Type B pancreatic cell (in vitro differentiated cells): ENCODE results near the gene SLC25A41. TPM values are rescaled to one million over a fixed set of nuclear protein-coding genes. Genes with fewer than 3 reads are reported as not detected.

ENCODE experiments used
- DNase-seq: peaks from one replicate; pipeline ENCODE4 v3.0.0; 2021; ENCODE audit warnings: mixed read lengths; ENCODE audit not compliant: unreplicated experiment; ENCODE audit errors: extremely low spot score
- H3K27ac Mint-ChIP-seq: 2 replicates; pipeline ENCODE4 v1.8.0; 2021; ENCODE audit warnings: mild to moderate bottlenecking, mixed read lengths
- H3K27me3 Mint-ChIP-seq: 2 replicates; pipeline ENCODE4 v1.8.0; 2021; ENCODE audit warnings: mixed read lengths
- H3K36me3 Mint-ChIP-seq: 2 replicates; pipeline ENCODE4 v1.8.0; 2021; ENCODE audit warnings: mixed read lengths
- H3K4me1 Mint-ChIP-seq: one replicate; pipeline ENCODE4 v1.8.0; 2021; ENCODE audit warnings: mixed read lengths; ENCODE audit not compliant: unreplicated experiment
- H3K4me3 Mint-ChIP-seq: 2 replicates; pipeline ENCODE4 v1.8.0; 2021; ENCODE audit warnings: mild to moderate bottlenecking, mixed read lengths
- H3K9me3 Mint-ChIP-seq: 2 replicates; pipeline ENCODE4 v1.8.0; 2021; ENCODE audit warnings: mixed read lengths
- total RNA-seq: library from RNA; stranded (reverse); gene quantifications from 2 replicates; pipeline ENCODE4 v1.2.1, GENCODE V29; 2021; ENCODE audit warnings: low replicate concordance
- TF ChIP-seq, protein P1 (sequence below): fragments of 200-600 bp; sonication (generic); conservative IDR thresholded peaks from 2 replicates; pipeline ENCODE4 v1.5.0; 2021; ENCODE audit warnings: antibody characterized with exemption, mild to moderate bottlenecking

Gene SLC25A41
- total RNA-seq, 1 donor from 2014 or later: 1.0 TPM

DNA sequence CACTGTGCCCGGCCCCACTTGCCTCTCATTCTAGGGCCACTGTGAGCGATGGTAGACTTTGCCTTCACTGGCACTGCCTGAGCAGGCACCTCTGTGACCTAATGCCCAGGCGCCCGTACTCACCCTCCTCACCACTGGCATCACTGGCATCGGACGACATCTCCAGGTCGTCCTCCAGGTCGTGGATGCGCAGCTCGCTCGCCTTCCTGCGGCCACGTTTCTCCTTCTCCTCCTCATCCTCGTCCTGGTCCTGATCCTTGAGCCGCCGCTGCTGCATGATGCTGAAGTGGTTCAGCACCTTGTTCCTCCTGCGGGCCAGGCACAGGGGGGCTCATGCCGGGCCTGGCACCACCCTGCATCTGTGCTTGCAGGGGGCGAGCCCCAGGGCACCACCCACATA, 50.4 kb downstream of the SLC25A41 start:
- TF ChIP-seq, protein P1, sequence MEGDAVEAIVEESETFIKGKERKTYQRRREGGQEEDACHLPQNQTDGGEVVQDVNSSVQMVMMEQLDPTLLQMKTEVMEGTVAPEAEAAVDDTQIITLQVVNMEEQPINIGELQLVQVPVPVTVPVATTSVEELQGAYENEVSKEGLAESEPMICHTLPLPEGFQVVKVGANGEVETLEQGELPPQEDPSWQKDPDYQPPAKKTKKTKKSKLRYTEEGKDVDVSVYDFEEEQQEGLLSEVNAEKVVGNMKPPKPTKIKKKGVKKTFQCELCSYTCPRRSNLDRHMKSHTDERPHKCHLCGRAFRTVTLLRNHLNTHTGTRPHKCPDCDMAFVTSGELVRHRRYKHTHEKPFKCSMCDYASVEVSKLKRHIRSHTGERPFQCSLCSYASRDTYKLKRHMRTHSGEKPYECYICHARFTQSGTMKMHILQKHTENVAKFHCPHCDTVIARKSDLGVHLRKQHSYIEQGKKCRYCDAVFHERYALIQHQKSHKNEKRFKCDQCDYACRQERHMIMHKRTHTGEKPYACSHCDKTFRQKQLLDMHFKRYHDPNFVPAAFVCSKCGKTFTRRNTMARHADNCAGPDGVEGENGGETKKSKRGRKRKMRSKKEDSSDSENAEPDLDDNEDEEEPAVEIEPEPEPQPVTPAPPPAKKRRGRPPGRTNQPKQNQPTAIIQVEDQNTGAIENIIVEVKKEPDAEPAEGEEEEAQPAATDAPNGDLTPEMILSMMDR: no peak
- Mint-ChIP-seq H3K4me1 (no peaks in the 10 kb centered on the region), H3K9me3 (no peaks in the 10 kb centered on the region), H3K27ac (no peak overlapping the region), H3K36me3 (peaks cover 18% of the 10 kb centered on the region), H3K27me3 (no peaks in the 10 kb centered on the region), H3K4me3 (no peak overlapping the region)
- DNase-seq: no peak

DNA sequence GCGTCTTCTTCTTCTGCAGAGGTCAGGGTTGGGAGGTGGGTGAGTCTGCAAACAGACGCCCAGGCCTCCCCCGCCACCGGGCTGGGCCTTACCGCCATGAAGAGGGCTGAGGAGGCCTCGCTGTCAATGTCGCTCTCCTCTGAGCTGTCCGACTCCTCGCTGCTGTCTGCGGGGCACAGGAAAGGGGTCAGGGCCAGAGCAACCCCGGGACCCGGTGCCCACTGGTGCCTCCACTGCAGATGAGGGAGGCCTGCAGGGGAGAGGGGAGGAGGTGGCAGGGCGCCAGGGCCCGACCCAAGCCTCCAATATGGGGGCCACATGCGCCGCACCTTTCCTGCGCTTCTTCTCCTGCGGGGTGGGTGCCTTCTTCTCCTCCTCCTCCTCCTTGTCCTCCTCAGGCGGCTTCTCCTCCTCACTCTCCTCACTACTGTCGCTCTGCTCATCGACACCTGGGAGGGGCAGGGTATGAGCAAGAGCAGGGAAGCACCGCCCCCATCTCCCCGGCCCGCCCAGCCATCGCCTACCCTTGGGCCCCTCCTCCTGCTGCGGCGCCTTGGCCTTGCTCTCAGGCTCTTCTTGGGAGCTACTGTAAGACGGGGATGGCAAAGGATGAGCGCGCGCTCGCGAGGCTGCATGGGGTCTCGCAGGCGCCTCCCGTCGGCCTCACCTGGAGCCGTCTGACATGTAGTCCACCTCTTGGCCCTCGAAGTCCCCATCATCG, 52.4 kb downstream of the SLC25A41 start:
- H3K9me3 Mint-ChIP-seq: no peaks in the 10 kb centered on the region
- no peak overlapping the region for H3K27ac Mint-ChIP-seq
- no peak for DNase-seq
- peaks cover 18% of the 10 kb centered on the region for H3K36me3 Mint-ChIP-seq
- H3K4me3 Mint-ChIP-seq: no peak overlapping the region
- H3K4me1 Mint-ChIP-seq: no peaks in the 10 kb centered on the region
- no peaks in the 10 kb centered on the region for H3K27me3 Mint-ChIP-seq
- TF ChIP-seq, protein P1: no peak

DNA sequence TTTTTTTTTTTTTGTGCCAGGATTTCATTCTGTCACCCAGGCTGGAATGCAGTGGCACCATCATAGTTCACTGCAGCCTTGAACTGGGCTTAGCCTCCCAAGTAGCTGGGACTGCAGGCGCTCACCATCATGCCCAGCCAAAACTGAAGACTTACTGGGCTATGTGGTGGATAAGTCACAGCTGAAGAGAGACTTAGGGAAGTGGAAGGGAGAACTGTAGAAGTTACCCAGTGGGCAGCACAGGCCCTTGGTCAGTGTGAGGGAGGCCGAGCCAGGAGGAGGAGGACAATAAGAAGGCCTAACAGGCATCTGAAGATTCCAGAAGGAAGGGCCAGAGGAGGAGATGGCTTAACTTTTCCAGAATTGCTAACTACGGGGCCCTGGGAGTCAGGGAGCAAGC, 53.8 kb downstream of the SLC25A41 start:
- Mint-ChIP-seq H3K9me3 (no peaks in the 10 kb centered on the region), H3K36me3 (peaks cover 18% of the 10 kb centered on the region), H3K4me1 (no peaks in the 10 kb centered on the region), H3K4me3 (no peak overlapping the region), H3K27ac (peak overlapping the region; percentile 26), H3K27me3 (no peaks in the 10 kb centered on the region)
- no peak for DNase-seq
- TF ChIP-seq, protein P1: no peak

DNA sequence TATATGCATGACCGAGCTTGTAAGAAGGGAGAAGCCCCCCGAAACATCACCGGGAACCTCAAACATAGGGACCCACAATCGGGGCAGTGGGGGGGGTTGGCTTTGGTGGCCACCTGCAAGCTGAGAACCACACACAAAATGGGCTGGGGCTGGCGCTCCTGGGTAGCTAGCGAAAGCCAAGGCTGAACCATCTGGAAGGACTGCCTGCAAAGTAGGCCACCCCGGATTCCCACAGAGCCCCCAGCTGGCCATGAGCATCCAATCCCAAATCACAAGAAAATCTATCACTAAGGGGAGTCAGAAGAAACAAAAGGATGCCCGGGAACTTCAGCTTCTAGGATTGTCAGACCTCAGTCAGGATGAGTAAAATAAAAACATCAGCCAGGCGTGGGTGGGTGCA, 55.1 kb downstream of the SLC25A41 start:
- no peak overlapping the region for H3K27ac Mint-ChIP-seq
- TF ChIP-seq, protein P1: no peak
- H3K9me3 Mint-ChIP-seq: no peaks in the 10 kb centered on the region
- no peak for DNase-seq
- no peak overlapping the region for H3K4me3 Mint-ChIP-seq
- peaks cover 18% of the 10 kb centered on the region for H3K36me3 Mint-ChIP-seq
- H3K27me3 Mint-ChIP-seq: no peaks in the 10 kb centered on the region
- H3K4me1 Mint-ChIP-seq: peaks cover 4% of the 10 kb centered on the region

DNA sequence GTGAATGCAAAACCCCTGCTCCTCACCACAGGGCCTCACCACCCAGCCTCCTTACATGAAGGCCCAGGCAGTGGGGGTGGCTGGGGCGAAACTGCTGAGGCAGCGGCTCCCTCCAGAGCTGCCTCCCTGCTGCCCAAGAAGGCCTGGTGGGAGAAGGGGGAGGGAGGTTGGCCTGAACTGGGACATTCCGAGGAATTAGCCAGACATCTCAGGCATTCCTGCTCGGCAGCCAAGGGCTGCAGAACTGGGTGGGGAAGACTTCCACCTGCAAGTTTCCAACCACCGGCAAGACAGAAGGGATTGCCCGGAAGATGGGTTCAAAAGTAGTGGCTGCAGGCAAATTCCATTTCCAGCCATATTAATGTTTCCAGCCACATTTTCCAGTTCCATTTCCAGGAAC, 55.5 kb downstream of the SLC25A41 start:
- Mint-ChIP-seq H3K9me3 (no peaks in the 10 kb centered on the region), H3K27me3 (no peaks in the 10 kb centered on the region), H3K36me3 (peaks cover 15% of the 10 kb centered on the region), H3K4me3 (no peak overlapping the region), H3K27ac (no peak overlapping the region), H3K4me1 (peaks cover 5% of the 10 kb centered on the region)
- no peak for DNase-seq
- TF ChIP-seq, protein P1: no peak
